HG03575 (cell line): Measurements from ENCODE around the gene CEP112.
"Not testable (repeated sequence)": the region's sequence is repeated elsewhere in the genome, so short reads cannot be mapped to it uniquely, and the experiment has no call there.

Experiments used
- ATAC-seq: cut with Tn5 transposase; IDR thresholded peaks from one replicate; pipeline ENCODE4 v1.9.1; 2021; ENCODE audit not compliant: unreplicated experiment, insufficient number of reproducible peaks, low FRiP score; ENCODE audit errors: extremely low read depth

The CEP112 gene

GRCh38 chr17:65819810-65820209 is 372.1 kb downstream of the CEP112 start:
- ATAC-seq = no peak

- no peak for ATAC-seq
Measured at GRCh38 chr17:65817951-65818350, 374.0 kb downstream of the CEP112 start.

GRCh38 chr17:65814418-65814817 is 377.5 kb downstream of the CEP112 start:
- no peak for ATAC-seq

- ATAC-seq = no peak
Measured at GRCh38 chr17:65813306-65813705, 378.6 kb downstream of the CEP112 start.

GRCh38 chr17:65811043-65811442 is 380.9 kb downstream of the CEP112 start:
- no peak for ATAC-seq

- no peak for ATAC-seq
Measured at GRCh38 chr17:65809366-65809765, 382.6 kb downstream of the CEP112 start.

- ATAC-seq = not testable (repeated sequence)
Measured at GRCh38 chr17:65808566-65808965, 383.4 kb downstream of the CEP112 start.

- ATAC-seq = no peak
Measured at GRCh38 chr17:65807361-65807760, 384.6 kb downstream of the CEP112 start.

- no peak for ATAC-seq
Measured at GRCh38 chr17:65801513-65801912, 390.4 kb downstream of the CEP112 start.

GRCh38 chr17:65800655-65801054 is 391.3 kb downstream of the CEP112 start:
- no peak for ATAC-seq

GRCh38 chr17:65799869-65800268 is 392.1 kb downstream of the CEP112 start:
- ATAC-seq = no peak

GRCh38 chr17:65799454-65799853 is 392.5 kb downstream of the CEP112 start:
- ATAC-seq = no peak

- no peak for ATAC-seq
Measured at GRCh38 chr17:65797809-65798208, 394.1 kb downstream of the CEP112 start.

GRCh38 chr17:65797101-65797500 is 394.8 kb downstream of the CEP112 start:
- no peak for ATAC-seq

GRCh38 chr17:65794572-65794971 is 397.4 kb downstream of the CEP112 start:
- ATAC-seq = no peak

GRCh38 chr17:65790241-65790640 is 401.7 kb downstream of the CEP112 start:
- no peak for ATAC-seq

- no peak for ATAC-seq
Measured at GRCh38 chr17:65787503-65787902, 404.4 kb downstream of the CEP112 start.

- ATAC-seq = no peak
Measured at GRCh38 chr17:65786479-65786878, 405.5 kb downstream of the CEP112 start.

- no peak for ATAC-seq
Measured at GRCh38 chr17:65785109-65785508, 406.8 kb downstream of the CEP112 start.

GRCh38 chr17:65783845-65784334 is 408.0 kb downstream of the CEP112 start:
- ATAC-seq = no peak

GRCh38 chr17:65782104-65782706 is 409.7 kb downstream of the CEP112 start:
- ATAC-seq = not testable (repeated sequence)
